Astrocyte of the spinal cord (primary cell): ENCODE measurements around the gene MBOAT1.
A peak's percentile ranks its signal among the peaks of the same experiment; 100 is the strongest.

Experiments used
- DNase-seq: peaks from one replicate; pipeline ENCODE4 v3.0.0; 2011; ENCODE audit warnings: low read depth, low spot score
- H3K4me3 ChIP-seq: 2 replicates; pipeline ENCODE4 v1.5.1; 2011; ENCODE audit warnings: low read depth, mild to moderate bottlenecking, low read length, moderate library complexity
- CTCF ChIP-seq: IDR thresholded peaks from 2 replicates; pipeline ENCODE4 v1.5.1; 2012; ENCODE audit warnings: low read depth, mild to moderate bottlenecking, low read length, inconsistent platforms
- in situ Hi-C: cut with HindIII; loops from 2 replicates; pipeline ENCODE4 v1.10.0; 2017; ENCODE audit warnings: low sequenced_read_pairs

The MBOAT1 gene

GRCh38 chr6:20134613-20135012 lies 77.7 kb downstream of the MBOAT1 start:
- no peak for DNase-seq
- no peak overlapping the region for H3K4me3 ChIP-seq
- in situ Hi-C loops, result no loop called here
- no peak for TF ChIP-seq CTCF

GRCh38 chr6:20129290-20130088 lies 82.8 kb downstream of the MBOAT1 start:
- in situ Hi-C loops, result no loop called here
- DNase-seq, result no peak
- H3K4me3 ChIP-seq, result no peak overlapping the region
- TF ChIP-seq CTCF, result no peak

GRCh38 chr6:20128018-20128417 lies 84.3 kb downstream of the MBOAT1 start:
- no peak for TF ChIP-seq CTCF
- no peak overlapping the region for H3K4me3 ChIP-seq
- in situ Hi-C loops, result no loop called here
- no peak for DNase-seq

- in situ Hi-C loops, result no loop called here
- peak; percentile 98 for TF ChIP-seq CTCF
- no peak overlapping the region for H3K4me3 ChIP-seq
- peak; percentile 51 for DNase-seq
Observed at GRCh38 chr6:20126789-20127653, 85.2 kb downstream of the MBOAT1 start.

- in situ Hi-C loops, result no loop called here
Observed at GRCh38 chr6:20126102-20126752, 86.0 kb downstream of the MBOAT1 start.

More at GRCh38 chr6:20126102-20126752, 86.0 kb downstream of the MBOAT1 start:
- no peak overlapping the region for H3K4me3 ChIP-seq
- TF ChIP-seq CTCF, result no peak
- no peak for DNase-seq
